Dermis blood vessel endothelial cell (primary cell): Measurements from ENCODE around the gene NCLN. TPM values are rescaled to one million over a fixed set of nuclear protein-coding genes. Genes with fewer than 3 reads are reported as not detected.

Source experiments
- total RNA-seq: library from RNA; depleted of rRNA; stranded (reverse); fragments of >200 nt; gene quantifications from 2 replicates; pipeline ENCODE4 v1.2.3, GENCODE V29; 2014

NCLN gene
- total RNA-seq, 1 donor from 2014 or later, result 38.3 TPM

Other genes with a start within 250 kb of the NCLN start
- 6.4 and 7.8 TPM in 2 replicates for gene ZNF77, start 241.0 kb upstream of the NCLN start, total RNA-seq
- 2.0 and 2.7 TPM in 2 replicates for gene TLE6, start 208.4 kb upstream of the NCLN start, total RNA-seq
- 21.8 and 25.7 TPM in 2 replicates for gene TLE2, start 156.7 kb upstream of the NCLN start, total RNA-seq
- 81.7 and 147 TPM in 2 replicates for gene TLE5, start 123.4 kb upstream of the NCLN start, total RNA-seq
- 80.8 and 87.2 TPM in 2 replicates for gene GNA11, start 91.6 kb upstream of the NCLN start, total RNA-seq
- under 0.01 and 0.23 TPM in 2 replicates for gene GNA15, start 49.9 kb upstream of the NCLN start, total RNA-seq
- gene S1PR4, start 7.2 kb upstream of the NCLN start, total RNA-seq, result 2.1 and 2.2 TPM in 2 replicates
- not detected in 2 replicates for gene CELF5, start 38.7 kb downstream of the NCLN start, total RNA-seq
- 33.0 and 59.0 TPM in 2 replicates for gene NFIC, start 180.7 kb downstream of the NCLN start, total RNA-seq